CD4-positive, alpha-beta T cell treated with Interleukin-1 beta for 1 hour (primary cell): ENCODE data around the gene NPBWR2.

Experiments
- DNase-seq, 2 donors: peaks; one replicate each; pipeline ENCODE4 v3.0.0-alpha.2; 2020 to 2022

Gene NPBWR2

DNA sequence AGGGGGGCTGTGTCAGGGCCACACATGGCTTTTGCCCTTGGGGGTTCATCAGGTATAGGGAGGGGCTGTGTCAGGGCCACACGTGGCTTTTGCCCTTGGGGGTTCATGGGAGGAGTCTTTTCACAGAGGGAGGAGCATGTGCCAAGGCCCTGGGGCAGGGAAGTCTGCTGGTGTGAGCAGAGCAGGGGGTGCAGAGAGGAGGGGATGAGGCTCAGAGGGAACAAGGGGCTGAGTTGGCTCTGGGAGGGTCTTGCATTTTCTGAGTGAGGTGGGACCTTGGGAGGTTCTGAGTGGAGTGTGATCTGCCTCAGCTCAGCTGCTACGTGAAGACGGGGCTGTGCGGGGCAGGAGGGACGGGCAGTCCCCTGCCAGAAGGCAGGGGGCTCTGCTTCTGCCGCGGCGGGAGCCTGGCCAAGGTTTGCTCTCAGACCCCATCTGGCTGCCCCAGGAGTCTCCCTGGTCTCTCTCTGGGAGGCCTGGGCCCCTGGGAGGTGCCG, 51.9 kb downstream of the NPBWR2 start:
- no peak for DNase-seq

DNA sequence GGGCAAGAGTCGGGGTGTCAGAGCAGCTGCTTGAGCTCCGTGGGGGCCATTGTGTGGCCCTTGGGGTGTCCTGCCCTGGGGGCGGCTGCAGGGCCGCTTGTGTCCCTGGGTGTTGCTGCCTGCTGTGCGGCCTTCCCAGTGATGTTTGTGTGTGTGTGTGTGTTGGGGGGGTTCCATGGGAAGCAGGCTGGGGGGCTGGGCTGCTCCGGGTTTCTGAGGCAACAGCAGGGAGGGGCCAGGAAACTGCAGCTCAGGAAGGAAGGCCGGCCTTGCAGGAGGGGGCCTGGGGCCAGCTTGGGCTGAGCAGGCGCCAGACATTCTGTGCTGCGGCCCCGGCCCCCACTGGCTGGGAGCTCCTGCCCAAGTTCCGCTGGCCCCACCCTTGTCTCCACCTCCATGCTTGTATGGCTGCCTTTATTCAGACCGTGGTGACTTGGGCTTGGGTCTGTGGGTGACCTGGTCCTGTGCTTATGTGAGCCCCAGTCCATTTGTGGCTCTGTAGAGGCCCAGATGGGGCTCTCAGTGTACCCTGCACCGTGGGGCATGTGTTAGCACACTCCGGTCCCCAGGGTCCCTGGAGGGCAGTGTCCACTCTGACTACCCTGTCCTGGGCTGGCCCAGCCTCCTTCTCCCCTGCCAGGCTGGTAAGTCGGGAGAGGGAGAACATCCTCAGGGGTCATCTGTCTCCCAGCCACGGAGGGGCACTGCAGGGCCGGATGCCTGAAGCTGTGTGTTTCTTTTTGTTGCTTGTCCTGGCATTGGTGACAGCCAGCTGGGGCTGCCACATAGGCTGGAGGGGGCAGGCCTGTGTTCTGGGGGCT, 53.3 kb downstream of the NPBWR2 start:
- no peak for DNase-seq
